ENCODE data around the gene COL5A2.

- no peak for TF ChIP-seq CTCF (IDR thresholded peaks at IDR 0.05)
- no peak for TF ChIP-seq POLR2A (IDR thresholded peaks at IDR 0.05)
Observed at GRCh38 chr2:189221811-189222467, 42.4 kb upstream of the COL5A2 start.

Data from lower leg skin (tissue), 3 donors.